ENCODE results near the gene RRAS.

Gene RRAS

DNA sequence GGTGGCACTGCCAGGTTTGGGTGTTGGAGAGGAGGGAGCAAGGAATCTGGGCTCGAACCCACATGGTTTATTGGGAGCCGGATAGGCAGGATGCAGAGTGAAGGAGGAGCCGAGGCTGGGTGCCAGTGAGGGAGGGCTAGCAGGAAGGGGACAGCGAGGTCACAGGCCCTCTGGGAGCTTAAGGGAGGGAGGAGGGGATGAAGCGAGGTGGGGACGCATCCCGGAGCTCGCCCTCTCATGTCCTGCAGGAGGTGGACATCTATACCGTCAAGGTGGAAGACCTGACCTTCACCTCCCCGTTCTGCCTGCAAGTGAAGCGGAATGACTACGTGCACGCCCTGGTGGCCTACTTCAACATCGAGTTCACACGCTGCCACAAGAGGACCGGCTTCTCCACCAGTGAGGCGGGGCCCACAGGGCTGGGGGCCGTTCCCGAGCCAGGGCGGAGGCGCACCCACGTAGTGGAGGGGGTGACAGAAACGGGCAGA lies 45.9 kb upstream of the RRAS start:
- no peak overlapping the region for H3K4me3 ChIP-seq (ENCODE audit: low read depth, low read length)
- TF ChIP-seq, protein P1, sequence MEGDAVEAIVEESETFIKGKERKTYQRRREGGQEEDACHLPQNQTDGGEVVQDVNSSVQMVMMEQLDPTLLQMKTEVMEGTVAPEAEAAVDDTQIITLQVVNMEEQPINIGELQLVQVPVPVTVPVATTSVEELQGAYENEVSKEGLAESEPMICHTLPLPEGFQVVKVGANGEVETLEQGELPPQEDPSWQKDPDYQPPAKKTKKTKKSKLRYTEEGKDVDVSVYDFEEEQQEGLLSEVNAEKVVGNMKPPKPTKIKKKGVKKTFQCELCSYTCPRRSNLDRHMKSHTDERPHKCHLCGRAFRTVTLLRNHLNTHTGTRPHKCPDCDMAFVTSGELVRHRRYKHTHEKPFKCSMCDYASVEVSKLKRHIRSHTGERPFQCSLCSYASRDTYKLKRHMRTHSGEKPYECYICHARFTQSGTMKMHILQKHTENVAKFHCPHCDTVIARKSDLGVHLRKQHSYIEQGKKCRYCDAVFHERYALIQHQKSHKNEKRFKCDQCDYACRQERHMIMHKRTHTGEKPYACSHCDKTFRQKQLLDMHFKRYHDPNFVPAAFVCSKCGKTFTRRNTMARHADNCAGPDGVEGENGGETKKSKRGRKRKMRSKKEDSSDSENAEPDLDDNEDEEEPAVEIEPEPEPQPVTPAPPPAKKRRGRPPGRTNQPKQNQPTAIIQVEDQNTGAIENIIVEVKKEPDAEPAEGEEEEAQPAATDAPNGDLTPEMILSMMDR (IDR thresholded peaks at IDR 0.05; ENCODE audit: borderline replicate concordance, insufficient read depth, low read depth, low read length), result no peak

DNA sequence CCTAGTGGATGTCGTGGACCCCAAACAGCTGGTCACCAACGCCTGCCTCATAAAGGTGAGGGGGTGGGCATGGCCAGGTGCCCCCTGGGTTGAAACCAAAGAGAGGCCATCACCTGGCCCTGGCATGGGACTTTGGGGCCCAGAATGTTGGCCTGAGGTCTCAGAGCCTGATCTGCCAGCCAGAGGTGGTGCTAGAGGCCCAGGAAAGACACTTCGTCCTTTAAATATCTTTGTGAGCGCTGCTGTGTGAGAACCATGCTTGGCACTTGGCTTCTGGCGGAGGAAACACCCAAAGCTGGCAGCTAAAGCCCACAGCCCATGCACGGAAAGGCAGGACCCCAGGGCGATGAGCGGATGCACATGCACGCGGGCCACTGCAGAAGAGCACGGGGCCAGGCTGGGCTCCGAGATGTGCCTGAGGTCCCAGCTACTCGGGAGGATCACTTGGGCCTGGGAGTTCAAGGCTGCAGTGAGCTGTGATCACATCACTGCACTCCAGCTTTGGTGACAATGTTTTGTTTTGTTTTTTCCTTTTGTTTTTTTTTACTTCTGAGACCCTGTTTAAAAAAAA lies 45.1 kb upstream of the RRAS start:
- TF ChIP-seq, protein P1 (IDR thresholded peaks at IDR 0.05; ENCODE audit: borderline replicate concordance, insufficient read depth, low read depth, low read length), result no peak
- H3K4me3 ChIP-seq (ENCODE audit: low read depth, low read length), result no peak overlapping the region

DNA sequence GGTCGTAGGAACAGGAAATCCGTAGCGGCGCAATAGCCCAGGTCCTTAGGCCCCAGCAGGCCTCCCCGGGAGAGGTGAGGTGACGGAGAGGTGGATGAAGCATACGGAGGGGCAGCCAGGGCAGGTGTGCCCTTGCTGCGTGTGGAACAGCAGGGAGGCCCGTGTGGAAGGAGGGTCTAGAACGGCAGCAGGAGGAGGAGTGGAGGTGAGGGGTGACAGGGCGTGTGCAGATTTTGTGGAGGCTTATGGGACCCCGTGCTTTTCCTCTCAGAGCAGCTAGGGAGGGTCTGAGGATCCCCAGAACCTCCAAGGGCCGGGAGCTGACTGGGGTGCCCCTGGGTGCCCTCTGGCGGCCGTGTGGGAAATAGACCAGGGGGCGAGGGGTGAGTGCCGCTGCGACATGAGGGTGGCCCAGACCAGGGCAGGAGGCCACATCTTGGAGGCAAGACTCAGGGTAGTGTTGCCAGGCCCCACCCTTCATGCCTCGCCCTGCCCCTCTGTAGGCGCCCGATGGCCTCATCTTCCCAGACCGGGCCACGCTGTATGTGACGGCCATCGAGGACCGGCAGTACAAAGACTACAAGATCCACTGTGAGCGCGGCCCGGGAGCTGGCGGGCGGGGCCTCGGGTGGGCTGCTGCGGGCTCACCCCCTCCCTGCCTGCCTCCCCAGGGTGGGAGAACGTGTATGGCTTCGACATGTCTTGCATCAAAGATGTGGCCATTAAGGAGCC lies 44.5 kb upstream of the RRAS start:
- TF ChIP-seq, protein P1 (IDR thresholded peaks at IDR 0.05; ENCODE audit: borderline replicate concordance, insufficient read depth, low read depth, low read length), result peak; percentile 79
- H3K4me3 ChIP-seq (ENCODE audit: low read depth, low read length), result no peak overlapping the region

DNA sequence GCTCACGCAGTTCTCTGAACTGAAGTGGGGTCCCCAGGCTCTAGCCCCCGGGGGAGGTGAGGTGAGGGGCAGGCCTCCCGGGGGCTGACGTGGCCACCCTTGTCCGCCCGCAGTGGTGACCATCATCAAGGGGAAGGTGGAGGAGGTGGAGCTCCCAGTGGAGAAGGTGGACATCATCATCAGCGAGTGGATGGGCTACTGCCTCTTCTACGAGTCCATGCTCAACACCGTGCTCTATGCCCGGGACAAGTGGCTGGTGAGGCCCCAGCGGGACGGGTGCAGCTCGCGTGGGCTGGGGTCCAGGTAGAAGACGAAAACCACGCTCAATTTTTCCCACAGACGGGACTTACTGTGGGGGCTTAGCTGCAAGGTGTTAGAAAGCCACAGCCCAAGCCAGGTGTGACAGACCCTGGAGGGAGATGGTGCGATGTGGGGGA lies 43.9 kb upstream of the RRAS start:
- no peak overlapping the region for H3K4me3 ChIP-seq (ENCODE audit: low read depth, low read length)
- TF ChIP-seq, protein P1 (IDR thresholded peaks at IDR 0.05; ENCODE audit: borderline replicate concordance, insufficient read depth, low read depth, low read length), result no peak

DNA sequence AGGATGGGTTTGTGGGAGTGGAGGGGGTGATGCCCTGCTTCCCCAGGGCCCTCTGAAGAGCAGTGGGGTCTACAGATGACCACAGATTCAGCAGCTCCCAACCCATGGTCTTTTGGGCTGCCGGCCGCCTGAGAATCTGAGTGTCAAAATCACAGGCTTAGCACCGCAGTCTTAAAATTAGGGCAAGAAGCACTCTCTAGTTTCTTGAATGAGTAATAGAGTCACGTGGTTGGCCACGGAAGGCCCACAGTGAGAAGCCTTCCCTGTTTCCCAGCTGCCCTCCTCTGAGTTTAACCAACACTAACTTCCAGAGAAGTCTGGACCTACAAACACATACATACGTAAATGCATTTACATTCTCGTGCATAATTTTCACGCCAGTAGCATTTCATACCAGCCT lies 42.3 kb upstream of the RRAS start:
- H3K4me3 ChIP-seq (ENCODE audit: low read depth, low read length), result no peak overlapping the region
- TF ChIP-seq, protein P1 (IDR thresholded peaks at IDR 0.05; ENCODE audit: borderline replicate concordance, insufficient read depth, low read depth, low read length), result no peak

DNA sequence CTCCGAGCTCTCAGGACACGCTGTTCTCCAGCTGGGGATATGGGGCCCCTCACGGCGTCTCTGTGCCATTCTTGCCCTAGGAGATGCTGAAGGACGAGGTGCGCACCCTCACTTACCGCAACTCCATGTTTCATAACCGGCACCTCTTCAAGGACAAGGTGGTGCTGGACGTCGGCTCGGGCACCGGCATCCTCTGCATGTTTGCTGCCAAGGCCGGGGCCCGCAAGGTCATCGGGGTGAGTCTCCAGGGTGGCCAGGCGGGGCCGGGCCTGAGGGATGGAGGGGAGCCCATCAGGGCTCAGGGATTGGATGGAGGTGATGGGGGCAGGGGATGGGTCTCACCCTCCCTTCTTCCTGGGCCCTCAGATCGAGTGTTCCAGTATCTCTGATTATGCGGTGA lies 41.9 kb upstream of the RRAS start:
- H3K4me3 ChIP-seq (ENCODE audit: low read depth, low read length), result no peak overlapping the region
- TF ChIP-seq, protein P1 (IDR thresholded peaks at IDR 0.05; ENCODE audit: borderline replicate concordance, insufficient read depth, low read depth, low read length), result no peak
